ENCODE data around the gene SLC36A3.
"Not testable (repeated sequence)": the region's sequence is repeated elsewhere in the genome, so short reads cannot be mapped to it uniquely, and the experiment has no call there.

SLC36A3 gene

GRCh38 chr5:151267491-151268260, 35.9 kb downstream of the SLC36A3 start:
- Histone ChIP-seq H3K27me3 (ENCODE audit: control insufficient read depth, insufficient read depth, low read length) (no peaks in the 10 kb centered on the region), H3K4me1 (ENCODE audit: control insufficient read depth, insufficient read depth, low read length) (no peaks in the 10 kb centered on the region; the same call in 1 of the 2 replicates), H3K9me3 (ENCODE audit: control insufficient read depth, insufficient read depth, low read length) (no peaks in the 10 kb centered on the region), H3K4me3 (ENCODE audit: low read length) (no peak overlapping the region), H3K27ac (ENCODE audit: low read length) (no peak overlapping the region), H3K36me3 (ENCODE audit: control insufficient read depth, insufficient read depth, low read length) (peaks cover 10% of the 10 kb centered on the region; the same call in 1 of the 2 replicates)
- DNase-seq (ENCODE audit: low read depth, low spot score) = no peak
- no CpG with 5 or more reads among the region's 11 CpGs for WGBS (ENCODE audit: insufficient coverage, insufficient read length)

DNA sequence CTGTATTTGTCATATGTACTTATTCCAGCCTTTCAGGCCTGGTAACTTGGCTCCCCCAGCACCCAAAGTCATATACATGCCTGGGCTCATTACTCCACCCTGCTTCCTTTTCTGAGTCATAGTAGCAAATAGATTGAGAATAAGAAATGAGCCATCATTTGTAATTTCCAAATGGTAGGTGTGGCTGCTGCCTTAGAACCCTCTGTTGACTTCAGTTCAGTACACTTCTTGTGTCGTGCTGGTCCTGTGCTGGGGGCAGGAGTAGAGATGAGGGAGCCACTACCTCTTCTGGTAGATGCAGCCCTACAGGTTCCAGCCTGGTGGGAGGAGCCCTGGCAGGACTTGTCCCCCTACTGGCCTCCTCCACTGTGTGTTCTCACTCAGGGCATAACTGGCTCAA, 39.5 kb downstream of the SLC36A3 start:
- Histone ChIP-seq H3K27me3 (ENCODE audit: control insufficient read depth, insufficient read depth, low read length) (no peaks in the 10 kb centered on the region), H3K27ac (ENCODE audit: low read length) (no peak overlapping the region), H3K36me3 (ENCODE audit: control insufficient read depth, insufficient read depth, low read length) (peaks cover 10% of the 10 kb centered on the region; the same call in 1 of the 2 replicates), H3K4me3 (ENCODE audit: low read length) (no peak overlapping the region), H3K9me3 (ENCODE audit: control insufficient read depth, insufficient read depth, low read length) (no peaks in the 10 kb centered on the region), H3K4me1 (ENCODE audit: control insufficient read depth, insufficient read depth, low read length) (no peaks in the 10 kb centered on the region)
- WGBS (ENCODE audit: insufficient coverage, insufficient read length) = no CpG with 5 or more reads among the region's 1 CpG
- no peak for DNase-seq (ENCODE audit: low read depth, low spot score)

GRCh38 chr5:151262532-151262931, 41.0 kb downstream of the SLC36A3 start:
- Histone ChIP-seq H3K36me3 (ENCODE audit: control insufficient read depth, insufficient read depth, low read length) (peaks cover 6% of the 10 kb centered on the region; the same call in 1 of the 2 replicates), H3K9me3 (ENCODE audit: control insufficient read depth, insufficient read depth, low read length) (no peaks in the 10 kb centered on the region), H3K4me1 (ENCODE audit: control insufficient read depth, insufficient read depth, low read length) (no peaks in the 10 kb centered on the region), H3K27me3 (ENCODE audit: control insufficient read depth, insufficient read depth, low read length) (no peaks in the 10 kb centered on the region), H3K4me3 (ENCODE audit: low read length) (no peak overlapping the region), H3K27ac (ENCODE audit: low read length) (no peak overlapping the region)
- no peak for DNase-seq (ENCODE audit: low read depth, low spot score)
- WGBS (ENCODE audit: insufficient coverage, insufficient read length) = no CpG with 5 or more reads among the region's 3 CpGs

- H3K27ac ChIP-seq (ENCODE audit: low read length) = no peak overlapping the region
- DNase-seq (ENCODE audit: low read depth, low spot score) = no peak
- H3K4me1 ChIP-seq (ENCODE audit: control insufficient read depth, insufficient read depth, low read length) = 0 out of 2 replicates have a peak, but pooled peaks cover 2% of the 10 kb centered on the region
- no CpG with 5 or more reads among the region's 4 CpGs for WGBS (ENCODE audit: insufficient coverage, insufficient read length)
- H3K27me3 ChIP-seq (ENCODE audit: control insufficient read depth, insufficient read depth, low read length) = no peaks in the 10 kb centered on the region
- no peak overlapping the region for H3K4me3 ChIP-seq (ENCODE audit: low read length)
- no peaks in the 10 kb centered on the region for H3K36me3 ChIP-seq (ENCODE audit: control insufficient read depth, insufficient read depth, low read length)
- no peaks in the 10 kb centered on the region for H3K9me3 ChIP-seq (ENCODE audit: control insufficient read depth, insufficient read depth, low read length)
Observed at GRCh38 chr5:151259931-151260330, 43.6 kb downstream of the SLC36A3 start.

- no peak for DNase-seq (ENCODE audit: low read depth, low spot score)
- H3K27me3 ChIP-seq (ENCODE audit: control insufficient read depth, insufficient read depth, low read length) = no peaks in the 10 kb centered on the region
- no CpG with 5 or more reads among the region's 1 CpG for WGBS (ENCODE audit: insufficient coverage, insufficient read length)
- H3K27ac ChIP-seq (ENCODE audit: low read length) = no peak overlapping the region
- H3K4me3 ChIP-seq (ENCODE audit: low read length) = no peak overlapping the region
- H3K36me3 ChIP-seq (ENCODE audit: control insufficient read depth, insufficient read depth, low read length) = no peaks in the 10 kb centered on the region
- no peaks in the 10 kb centered on the region for H3K9me3 ChIP-seq (ENCODE audit: control insufficient read depth, insufficient read depth, low read length)
- H3K4me1 ChIP-seq (ENCODE audit: control insufficient read depth, insufficient read depth, low read length) = 0 out of 2 replicates have a peak, but pooled peaks cover 2% of the 10 kb centered on the region
Observed at GRCh38 chr5:151258816-151259215, 44.8 kb downstream of the SLC36A3 start.

- no CpG with 5 or more reads among the region's 7 CpGs for WGBS (ENCODE audit: insufficient coverage, insufficient read length)
Observed at GRCh38 chr5:151258201-151258611, 45.4 kb downstream of the SLC36A3 start.

DNA sequence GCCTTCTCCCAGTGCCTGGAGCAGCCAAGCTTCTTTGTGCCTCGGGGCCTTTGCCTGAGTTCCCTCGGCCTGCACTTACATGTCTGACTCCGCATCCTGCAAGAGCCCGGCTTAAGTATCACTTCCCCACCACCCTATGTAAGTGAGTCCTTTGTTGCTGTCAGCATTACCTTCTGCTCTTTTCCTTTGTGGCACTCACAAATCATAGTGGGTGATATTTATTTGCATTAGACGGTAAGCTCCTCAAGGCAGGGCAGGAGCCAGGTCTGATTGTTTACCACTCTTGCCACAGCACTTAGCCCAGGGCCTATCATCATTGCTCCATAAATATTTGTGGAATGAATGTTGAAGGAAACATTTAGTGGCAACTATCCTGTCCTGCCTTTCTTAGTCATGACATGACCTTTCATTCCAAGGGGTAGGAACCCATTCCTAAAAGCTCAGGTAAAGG, 45.8 kb downstream of the SLC36A3 start:
- no peak for DNase-seq (ENCODE audit: low read depth, low spot score)
- Histone ChIP-seq H3K9me3 (ENCODE audit: control insufficient read depth, insufficient read depth, low read length) (no peaks in the 10 kb centered on the region), H3K4me3 (ENCODE audit: low read length) (no peak overlapping the region), H3K27me3 (ENCODE audit: control insufficient read depth, insufficient read depth, low read length) (no peaks in the 10 kb centered on the region), H3K36me3 (ENCODE audit: control insufficient read depth, insufficient read depth, low read length) (no peaks in the 10 kb centered on the region), H3K27ac (ENCODE audit: low read length) (no peak overlapping the region), H3K4me1 (ENCODE audit: control insufficient read depth, insufficient read depth, low read length) (0 out of 2 replicates have a peak, but pooled peaks cover 2% of the 10 kb centered on the region)
- no CpG with 5 or more reads among the region's 5 CpGs for WGBS (ENCODE audit: insufficient coverage, insufficient read length)

More at GRCh38 chr5:151258201-151258611, 45.4 kb downstream of the SLC36A3 start:
- DNase-seq (ENCODE audit: low read depth, low spot score) = no peak
- no peaks in the 10 kb centered on the region for H3K9me3 ChIP-seq (ENCODE audit: control insufficient read depth, insufficient read depth, low read length)
- H3K4me3 ChIP-seq (ENCODE audit: low read length) = no peak overlapping the region
- no peaks in the 10 kb centered on the region for H3K27me3 ChIP-seq (ENCODE audit: control insufficient read depth, insufficient read depth, low read length)
- H3K27ac ChIP-seq (ENCODE audit: low read length) = no peak overlapping the region
- 0 out of 2 replicates have a peak, but pooled peaks cover 2% of the 10 kb centered on the region for H3K4me1 ChIP-seq (ENCODE audit: control insufficient read depth, insufficient read depth, low read length)
- H3K36me3 ChIP-seq (ENCODE audit: control insufficient read depth, insufficient read depth, low read length) = no peaks in the 10 kb centered on the region

DNA sequence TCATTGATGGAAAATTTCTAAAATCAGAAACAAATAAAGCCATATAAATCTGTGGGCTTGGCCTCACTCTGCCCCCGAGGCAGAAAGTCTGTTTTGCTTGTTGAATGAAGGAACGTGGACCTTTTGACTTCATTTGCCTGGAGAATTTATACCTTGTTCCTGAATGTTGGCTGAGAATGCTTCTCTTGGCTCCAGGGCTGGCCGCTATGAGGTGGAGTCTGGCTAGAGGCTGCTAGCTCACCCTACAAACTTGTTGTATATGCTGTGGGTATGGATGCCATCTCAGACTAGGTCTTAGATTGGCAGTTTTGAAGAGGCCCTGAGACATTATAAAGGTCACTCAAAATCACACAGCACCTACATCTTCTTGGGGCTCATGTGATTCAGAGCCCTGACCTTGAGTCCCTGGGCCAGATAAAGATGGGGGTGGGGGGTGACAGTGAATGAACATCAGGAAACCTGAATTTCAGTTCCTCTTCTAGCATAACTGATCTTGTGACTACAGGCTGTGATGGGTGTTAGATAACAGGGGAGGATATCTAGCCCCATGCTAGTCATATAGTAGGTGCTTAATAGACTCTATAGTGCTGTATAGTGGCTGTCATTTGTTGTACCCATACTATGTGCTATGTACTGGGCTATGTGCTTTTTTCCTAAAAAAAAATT, 47.8 kb downstream of the SLC36A3 start:
- 0 out of 2 replicates have a peak, but pooled peaks cover 2% of the 10 kb centered on the region for H3K4me1 ChIP-seq (ENCODE audit: control insufficient read depth, insufficient read depth, low read length)
- no peaks in the 10 kb centered on the region for H3K36me3 ChIP-seq (ENCODE audit: control insufficient read depth, insufficient read depth, low read length)
- no peaks in the 10 kb centered on the region for H3K27me3 ChIP-seq (ENCODE audit: control insufficient read depth, insufficient read depth, low read length)

DNA sequence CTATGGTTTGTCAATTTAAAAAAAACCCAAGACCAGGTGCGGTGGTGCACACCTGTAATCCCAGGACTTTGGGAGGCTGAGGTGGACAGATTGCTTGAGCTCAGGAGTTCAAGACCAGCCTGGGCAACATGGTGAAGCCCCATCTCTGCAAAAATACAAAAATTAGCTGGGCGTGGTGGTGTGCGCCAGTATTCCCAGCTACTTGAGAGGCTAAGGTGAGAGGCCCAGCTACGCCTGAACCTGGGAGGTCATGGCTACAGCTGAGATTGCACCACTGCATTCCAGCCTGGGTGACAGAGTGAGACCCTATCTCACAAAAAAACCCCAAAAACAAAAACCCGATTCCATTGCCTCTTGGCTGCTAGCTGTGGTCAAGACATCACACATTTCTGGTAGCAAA, 48.6 kb downstream of the SLC36A3 start:
- H3K4me1 ChIP-seq (ENCODE audit: control insufficient read depth, insufficient read depth, low read length); H3K27me3 ChIP-seq (ENCODE audit: control insufficient read depth, insufficient read depth, low read length); H3K36me3 ChIP-seq (ENCODE audit: control insufficient read depth, insufficient read depth, low read length); H3K9me3 ChIP-seq (ENCODE audit: control insufficient read depth, insufficient read depth, low read length); DNase-seq (ENCODE audit: low read depth, low spot score); H3K27ac ChIP-seq (ENCODE audit: low read length); H3K4me3 ChIP-seq (ENCODE audit: low read length): not testable (repeated sequence)
- no CpG with 5 or more reads among the region's 5 CpGs for WGBS (ENCODE audit: insufficient coverage, insufficient read length)

More for the DNA sequence above, 47.8 kb downstream of the SLC36A3 start:
- no peak overlapping the region for H3K27ac ChIP-seq (ENCODE audit: low read length)
- no CpG with 5 or more reads among the region's 3 CpGs for WGBS (ENCODE audit: insufficient coverage, insufficient read length)
- no peaks in the 10 kb centered on the region for H3K9me3 ChIP-seq (ENCODE audit: control insufficient read depth, insufficient read depth, low read length)
- no peak overlapping the region for H3K4me3 ChIP-seq (ENCODE audit: low read length)
- no peak for DNase-seq (ENCODE audit: low read depth, low spot score)

- Histone ChIP-seq H3K4me3 (ENCODE audit: low read length) (no peak overlapping the region), H3K36me3 (ENCODE audit: control insufficient read depth, insufficient read depth, low read length) (no peaks in the 10 kb centered on the region), H3K4me1 (ENCODE audit: control insufficient read depth, insufficient read depth, low read length) (peaks cover 4% of the 10 kb centered on the region; the same call in 1 of the 2 replicates), H3K27me3 (ENCODE audit: control insufficient read depth, insufficient read depth, low read length) (no peaks in the 10 kb centered on the region), H3K27ac (ENCODE audit: low read length) (no peak overlapping the region), H3K9me3 (ENCODE audit: control insufficient read depth, insufficient read depth, low read length) (no peaks in the 10 kb centered on the region)
- no peak for DNase-seq (ENCODE audit: low read depth, low spot score)
- WGBS (ENCODE audit: insufficient coverage, insufficient read length) = no CpG with 5 or more reads among the region's 1 CpG
Observed at GRCh38 chr5:151254556-151254955, 49.0 kb downstream of the SLC36A3 start.
